ENCODE results near the gene TMEM175. TPM values are rescaled to one million over a fixed set of nuclear protein-coding genes. Genes with fewer than 3 reads are reported as not detected.
A peak's percentile ranks its signal among the peaks of the same experiment; 100 is the strongest.
"Not testable (repeated sequence)": the region's sequence is repeated elsewhere in the genome, so short reads cannot be mapped to it uniquely, and the experiment has no call there.

The TMEM175 gene
- total and polyA plus RNA-seq, 3 experiments from 2014 or later = 16.9 to 21.5 (median 17.6) TPM

- H3K36me3 Mint-ChIP-seq = peaks cover 2 to 36% (median 5%) of the 10 kb centered on the region in 3 donors
- POLR2A ChIA-PET = no interaction called here
- CTCF ChIA-PET = no interaction called here
- Histone ChIP-seq H3K4me1 (ENCODE audit: insufficient read depth, low read length) (peaks cover 22% of the 10 kb centered on the region), H3K9me3 (ENCODE audit: low read length) (no peaks in the 10 kb centered on the region), H3K27ac (ENCODE audit: low read depth, low read length) (no peak overlapping the region), H3K36me3 (ENCODE audit: insufficient read depth, low read length) (peaks cover 12% of the 10 kb centered on the region), H3K27me3 (ENCODE audit: insufficient read depth, low read length, poor library complexity, severe bottlenecking) (no peaks in the 10 kb centered on the region), H3K4me3 (ENCODE audit: low read length) (no peak overlapping the region)
- peak overlapping the region in 1 of 8 donors; percentile 57 for H3K27ac Mint-ChIP-seq
- DNase-seq = peak in 1 of 5 donors; percentile 1
- peak overlapping the region in 1 of 7 donors; percentile 59 for H3K4me3 Mint-ChIP-seq
- H3K27me3 Mint-ChIP-seq = no peaks in the 10 kb centered on the region
- no peaks in the 10 kb centered on the region for H3K9me3 Mint-ChIP-seq
- H3K4me1 Mint-ChIP-seq = peaks cover 38 to 50% (median 46%) of the 10 kb centered on the region in 3 donors
These were observed 17.7 kb upstream of the TMEM175 start for GRCh38 chr4:914531-914930.

- no peaks in the 10 kb centered on the region for H3K9me3 Mint-ChIP-seq
- H3K27me3 Mint-ChIP-seq = no peaks in the 10 kb centered on the region
- Histone ChIP-seq H3K27me3 (ENCODE audit: insufficient read depth, low read length, poor library complexity, severe bottlenecking) (no peaks in the 10 kb centered on the region), H3K9me3 (ENCODE audit: low read length) (no peaks in the 10 kb centered on the region), H3K36me3 (ENCODE audit: insufficient read depth, low read length) (peaks cover 12% of the 10 kb centered on the region), H3K4me1 (ENCODE audit: insufficient read depth, low read length) (peaks cover 22% of the 10 kb centered on the region), H3K4me3 (ENCODE audit: low read length) (no peak overlapping the region), H3K27ac (ENCODE audit: low read depth, low read length) (no peak overlapping the region)
- peaks cover 4 to 33% (median 5%) of the 10 kb centered on the region in 3 donors for H3K36me3 Mint-ChIP-seq
- H3K4me1 Mint-ChIP-seq = peaks cover 41 to 56% (median 52%) of the 10 kb centered on the region in 3 donors
- peak in 1 of 5 donors; percentile 7 for DNase-seq
- POLR2A ChIA-PET = no interaction called here
- peak overlapping the region in 7 of 8 donors; percentile 69 to 86 (median 80) for H3K27ac Mint-ChIP-seq
- CTCF ChIA-PET = no interaction called here
- H3K4me3 Mint-ChIP-seq = peak overlapping the region in 5 of 7 donors; percentile 35 to 79 (median 59)
These were observed 17.2 kb upstream of the TMEM175 start for GRCh38 chr4:915041-915474.

- Histone ChIP-seq H3K27me3 (ENCODE audit: insufficient read depth, low read length, poor library complexity, severe bottlenecking) (no peaks in the 10 kb centered on the region), H3K36me3 (ENCODE audit: insufficient read depth, low read length) (peaks cover 12% of the 10 kb centered on the region), H3K9me3 (ENCODE audit: low read length) (no peaks in the 10 kb centered on the region), H3K27ac (ENCODE audit: low read depth, low read length) (no peak overlapping the region), H3K4me3 (ENCODE audit: low read length) (peak overlapping the region; percentile 38), H3K4me1 (ENCODE audit: insufficient read depth, low read length) (peaks cover 22% of the 10 kb centered on the region)
- CTCF ChIA-PET = no interaction called here
- peak overlapping the region in 6 of 7 donors; percentile 36 to 79 (median 56) for H3K4me3 Mint-ChIP-seq
- no peaks in the 10 kb centered on the region for H3K9me3 Mint-ChIP-seq
- DNase-seq = peak in 2 of 5 donors; percentile 17 to 30
- POLR2A ChIA-PET = no interaction called here
- H3K27me3 Mint-ChIP-seq = no peaks in the 10 kb centered on the region
- peak overlapping the region; percentile 52 to 86 (median 76) for H3K27ac Mint-ChIP-seq
- H3K4me1 Mint-ChIP-seq = peaks cover 44 to 59% (median 54%) of the 10 kb centered on the region in 3 donors
- H3K36me3 Mint-ChIP-seq = peaks cover 4 to 32% (median 5%) of the 10 kb centered on the region in 3 donors
These were observed 16.7 kb upstream of the TMEM175 start for GRCh38 chr4:915595-915994.

- peak overlapping the region in 5 of 8 donors; percentile 11 to 42 (median 38) for H3K27ac Mint-ChIP-seq
- Histone ChIP-seq H3K4me1 (ENCODE audit: insufficient read depth, low read length) (peaks cover 31% of the 10 kb centered on the region), H3K9me3 (ENCODE audit: low read length) (no peaks in the 10 kb centered on the region), H3K4me3 (ENCODE audit: low read length) (no peak overlapping the region), H3K27me3 (ENCODE audit: insufficient read depth, low read length, poor library complexity, severe bottlenecking) (no peaks in the 10 kb centered on the region), H3K36me3 (ENCODE audit: insufficient read depth, low read length) (no peaks in the 10 kb centered on the region), H3K27ac (ENCODE audit: low read depth, low read length) (no peak overlapping the region)
- DNase-seq = peak in 1 of 5 donors; percentile 14
- H3K4me1 Mint-ChIP-seq = peaks cover 55 to 75% (median 72%) of the 10 kb centered on the region in 3 donors
- no peaks in the 10 kb centered on the region for H3K9me3 Mint-ChIP-seq
- no peak overlapping the region for H3K4me3 Mint-ChIP-seq
- POLR2A ChIA-PET = no interaction called here
- H3K27me3 Mint-ChIP-seq = no peaks in the 10 kb centered on the region
- peaks cover 4 to 22% (median 8%) of the 10 kb centered on the region in 3 donors for H3K36me3 Mint-ChIP-seq
- CTCF ChIA-PET = interaction anchor here (0.9 kb wide), 1 partner anchor 175 kb away, joined by 3 read pairs; no protein-coding TSS in a partner anchor
These were observed 14.8 kb upstream of the TMEM175 start for GRCh38 chr4:917466-917865.

GRCh38 chr4:917992-918391 lies 14.3 kb upstream of the TMEM175 start:
- Histone ChIP-seq H3K27me3 (ENCODE audit: insufficient read depth, low read length, poor library complexity, severe bottlenecking) (no peaks in the 10 kb centered on the region), H3K4me1 (ENCODE audit: insufficient read depth, low read length) (peaks cover 36% of the 10 kb centered on the region), H3K27ac (ENCODE audit: low read depth, low read length) (no peak overlapping the region), H3K36me3 (ENCODE audit: insufficient read depth, low read length) (no peaks in the 10 kb centered on the region), H3K4me3 (ENCODE audit: low read length) (no peak overlapping the region), H3K9me3 (ENCODE audit: low read length) (no peaks in the 10 kb centered on the region)
- no peaks in the 10 kb centered on the region for H3K9me3 Mint-ChIP-seq
- peaks cover 58 to 80% (median 78%) of the 10 kb centered on the region in 3 donors for H3K4me1 Mint-ChIP-seq
- H3K4me3 Mint-ChIP-seq = no peak overlapping the region
- ChIA-PET CTCF (interaction anchor here (0.9 kb wide), 1 partner anchor 175 kb away, joined by 3 read pairs; no protein-coding TSS in a partner anchor), POLR2A (no interaction called here)
- no peak for DNase-seq
- H3K27ac Mint-ChIP-seq = peak overlapping the region in 1 of 8 donors; percentile 74
- H3K27me3 Mint-ChIP-seq = peaks cover 0 to 2% of the 10 kb centered on the region in 2 donors
- H3K36me3 Mint-ChIP-seq = peaks cover 4 to 22% (median 9%) of the 10 kb centered on the region in 3 donors

- not testable (repeated sequence) for H3K36me3 ChIP-seq (ENCODE audit: insufficient read depth, low read length)
These were observed 13.7 kb upstream of the TMEM175 start for GRCh38 chr4:918591-918990.

GRCh38 chr4:919004-919680 lies 13.1 kb upstream of the TMEM175 start:
- H3K27me3 ChIP-seq (ENCODE audit: insufficient read depth, low read length, poor library complexity, severe bottlenecking); H3K4me3 ChIP-seq (ENCODE audit: low read length); H3K27me3 Mint-ChIP-seq; H3K36me3 ChIP-seq (ENCODE audit: insufficient read depth, low read length); H3K9me3 Mint-ChIP-seq; POLR2A ChIA-PET; H3K9me3 ChIP-seq (ENCODE audit: low read length); DNase-seq; H3K27ac ChIP-seq (ENCODE audit: low read depth, low read length); CTCF ChIA-PET: not testable (repeated sequence)
- Mint-ChIP-seq H3K4me3 (peak overlapping the region in 1 of 7 donors; percentile 45), H3K4me1 (peaks cover 62 to 86% (median 83%) of the 10 kb centered on the region in 3 donors), H3K27ac (peak overlapping the region in 2 of 8 donors; percentile 26 to 29), H3K36me3 (peaks cover 4 to 17% (median 9%) of the 10 kb centered on the region in 3 donors)
- H3K4me1 ChIP-seq (ENCODE audit: insufficient read depth, low read length) = peaks cover 40% of the 10 kb centered on the region

More at GRCh38 chr4:918591-918990, 13.7 kb upstream of the TMEM175 start:
- Mint-ChIP-seq H3K36me3 (peaks cover 4 to 17% (median 9%) of the 10 kb centered on the region in 3 donors), H3K4me1 (peaks cover 60 to 84% (median 82%) of the 10 kb centered on the region in 3 donors)
- H3K27ac Mint-ChIP-seq; H3K4me3 Mint-ChIP-seq; H3K4me3 ChIP-seq (ENCODE audit: low read length); POLR2A ChIA-PET; DNase-seq; H3K27me3 Mint-ChIP-seq; H3K9me3 Mint-ChIP-seq; H3K9me3 ChIP-seq (ENCODE audit: low read length); H3K27me3 ChIP-seq (ENCODE audit: insufficient read depth, low read length, poor library complexity, severe bottlenecking); H3K27ac ChIP-seq (ENCODE audit: low read depth, low read length): not testable (repeated sequence)
- CTCF ChIA-PET = interaction anchor here (0.9 kb wide), 1 partner anchor 176 kb away, joined by 3 read pairs; no protein-coding TSS in a partner anchor
- peaks cover 40% of the 10 kb centered on the region for H3K4me1 ChIP-seq (ENCODE audit: insufficient read depth, low read length)

- no peak for DNase-seq
- Histone ChIP-seq H3K4me3 (ENCODE audit: low read length) (no peak overlapping the region), H3K9me3 (ENCODE audit: low read length) (no peaks in the 10 kb centered on the region), H3K27ac (ENCODE audit: low read depth, low read length) (no peak overlapping the region), H3K27me3 (ENCODE audit: insufficient read depth, low read length, poor library complexity, severe bottlenecking) (no peaks in the 10 kb centered on the region), H3K36me3 (ENCODE audit: insufficient read depth, low read length) (no peaks in the 10 kb centered on the region), H3K4me1 (ENCODE audit: insufficient read depth, low read length) (peaks cover 35% of the 10 kb centered on the region)
- Mint-ChIP-seq H3K27me3 (peaks cover 0 to 2% of the 10 kb centered on the region in 2 donors), H3K9me3 (no peaks in the 10 kb centered on the region), H3K4me1 (peaks cover 63 to 87% (median 80%) of the 10 kb centered on the region in 3 donors), H3K27ac (peak overlapping the region in 5 of 8 donors; percentile 33 to 80 (median 64)), H3K36me3 (peaks cover 4 to 25% (median 12%) of the 10 kb centered on the region in 3 donors), H3K4me3 (peak overlapping the region in 5 of 7 donors; percentile 0 to 52 (median 32))
- ChIA-PET CTCF (no interaction called here), POLR2A (interaction anchor here (1.0 kb wide), 1 partner anchor 9 kb away, joined by 4 read pairs; no protein-coding TSS in a partner anchor)
These were observed 10.4 kb upstream of the TMEM175 start for GRCh38 chr4:921830-922331.
